Lung (tissue), 16 donors: Measurements from ENCODE around the gene HECA. TPM values are rescaled to one million over a fixed set of nuclear protein-coding genes. Genes with fewer than 3 reads are reported as not detected.

ENCODE experiments used
- ATAC-seq: fragments of 200-7000 bp; cut with Tn5 transposase; one replicate; pipeline ENCODE4 v1.9.1; 2020; ENCODE audit warnings: moderate number of reproducible peaks; ENCODE audit not compliant: insufficient read depth, low FRiP score
- DNase-seq, 3 donors: peaks; one replicate each; pipeline ENCODE4 v3.0.0-alpha.2; 2013 to 2017
- H3K27ac ChIP-seq, 2 donors: one replicate each; pipeline ENCODE4 v1.5.1; 2013; ENCODE audit warnings: mild to moderate bottlenecking in 2 of 2, moderate library complexity in 2 of 2, control low read depth in 1 of 2, inconsistent platforms in 1 of 2, low read depth in 1 of 2, low read length in 1 of 2
- H3K27me3 ChIP-seq, 3 donors: one replicate each; pipeline ENCODE4 v1.5.1; 2013; ENCODE audit warnings: low read length in 2 of 3; ENCODE audit not compliant: control insufficient read depth in 3 of 3, insufficient read depth in 3 of 3
- H3K36me3 ChIP-seq, 4 donors: one replicate each; pipeline ENCODE4 v1.5.1; 2013; ENCODE audit warnings: low read length in 4 of 4, mild to moderate bottlenecking in 1 of 4, moderate library complexity in 1 of 4; ENCODE audit not compliant: control insufficient read depth in 4 of 4, insufficient read depth in 4 of 4
- H3K4me1 ChIP-seq, 5 donors: one replicate each; pipeline ENCODE4 v1.5.1; 2013; ENCODE audit warnings: low read length in 5 of 5, mild to moderate bottlenecking in 2 of 5, moderate library complexity in 1 of 5; ENCODE audit not compliant: control insufficient read depth in 5 of 5, insufficient read depth in 5 of 5
- H3K4me3 ChIP-seq: one replicate; pipeline ENCODE4 v1.5.1; 2013; ENCODE audit warnings: mild to moderate bottlenecking, control low read depth, moderate library complexity
- H3K9ac ChIP-seq, 2 donors: one replicate each; pipeline ENCODE4 v1.5.1; 2013; ENCODE audit warnings: low read length in 2 of 2, control low read depth in 1 of 2; ENCODE audit not compliant: insufficient read depth in 1 of 2
- H3K9me3 ChIP-seq, 4 donors: one replicate each; pipeline ENCODE4 v1.5.1; 2013; ENCODE audit warnings: low read length in 3 of 4, mild to moderate bottlenecking in 1 of 4, moderate library complexity in 1 of 4; ENCODE audit not compliant: control insufficient read depth in 4 of 4, insufficient read depth in 3 of 4
- WGBS, 2 donors: extraction: QIAGEN DNeasy Blood & Tissue Kit; methylation state at CpG; one replicate each; pipeline ENCODE4 v1.1.7; 2013; 5-methylcytosine and 5-hydroxymethylcytosine counted together
- long read RNA-seq, 5 donors: transcript quantifications; one replicate each; lab custom pipeline, GENCODE V29; 2026
- polyA plus RNA-seq, 2 donors: library from polyadenylated mRNA; stranded (reverse); fragments of 200-250 nt; gene quantifications; one replicate each; pipeline ENCODE4 v1.2.1, GENCODE V29; 2013
- total RNA-seq, 2 donors: library from RNA; depleted of rRNA in 1 of 2; stranded (reverse); fragments of >200 nt in 1 of 2; gene quantifications; one replicate each; pipeline ENCODE4 v1.2.1, GENCODE V29; 2014 to 2021
- TF ChIP-seq, protein P1 (sequence below): IDR thresholded peaks from 2 replicates; pipeline ENCODE4 v1.5.1; 2012; ENCODE audit warnings: mild to moderate bottlenecking; ENCODE audit errors: control extremely low read depth, extremely low read depth
- donor health status: control.
- donor health status: control.
- donor health status: Bipolar disorder and iron deficiency.
- donor health status: healthy.
- donor health status: DM: yes; HTN: yes; CAD: no.

The HECA gene, protein sequence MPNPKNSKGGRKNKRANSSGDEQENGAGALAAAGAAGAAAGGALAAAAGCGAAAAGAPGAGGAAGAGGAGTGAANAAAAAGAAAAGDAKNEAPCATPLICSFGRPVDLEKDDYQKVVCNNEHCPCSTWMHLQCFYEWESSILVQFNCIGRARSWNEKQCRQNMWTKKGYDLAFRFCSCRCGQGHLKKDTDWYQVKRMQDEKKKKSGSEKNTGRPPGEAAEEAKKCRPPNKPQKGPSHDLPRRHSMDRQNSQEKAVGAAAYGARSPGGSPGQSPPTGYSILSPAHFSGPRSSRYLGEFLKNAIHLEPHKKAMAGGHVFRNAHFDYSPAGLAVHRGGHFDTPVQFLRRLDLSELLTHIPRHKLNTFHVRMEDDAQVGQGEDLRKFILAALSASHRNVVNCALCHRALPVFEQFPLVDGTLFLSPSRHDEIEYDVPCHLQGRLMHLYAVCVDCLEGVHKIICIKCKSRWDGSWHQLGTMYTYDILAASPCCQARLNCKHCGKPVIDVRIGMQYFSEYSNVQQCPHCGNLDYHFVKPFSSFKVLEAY
- 10 to 100 TPM; 27.7 to 37.6 TPM for total RNA-seq
- polyA plus RNA-seq: 10 to 100 TPM; 12.1 to 16.0 TPM
- long read RNA-seq, donor 1, full-length matches to known transcripts: 7 of 7 reads
- long read RNA-seq, donor 1, partial matches to known transcripts: 0 of 7 reads
- long read RNA-seq, donor 1, other reads (novel, unspliced or antisense): 0 of 7 reads
- long read RNA-seq, donor 2: 0 reads
- long read RNA-seq, donor 3, full-length matches to known transcripts: 2 of 2 reads
- long read RNA-seq, donor 3, partial matches to known transcripts: 0 of 2 reads
- long read RNA-seq, donor 3, other reads (novel, unspliced or antisense): 0 of 2 reads
- long read RNA-seq, donor 4, full-length matches to known transcripts: 1 of 1 reads
- long read RNA-seq, donor 4, partial matches to known transcripts: 0 of 1 reads
- long read RNA-seq, donor 4, other reads (novel, unspliced or antisense): 0 of 1 reads
- long read RNA-seq, donor 5, full-length matches to known transcripts: 2 of 9 reads
- long read RNA-seq, donor 5, partial matches to known transcripts: 7 of 9 reads
- long read RNA-seq, donor 5, other reads (novel, unspliced or antisense): 0 of 9 reads

DNA sequence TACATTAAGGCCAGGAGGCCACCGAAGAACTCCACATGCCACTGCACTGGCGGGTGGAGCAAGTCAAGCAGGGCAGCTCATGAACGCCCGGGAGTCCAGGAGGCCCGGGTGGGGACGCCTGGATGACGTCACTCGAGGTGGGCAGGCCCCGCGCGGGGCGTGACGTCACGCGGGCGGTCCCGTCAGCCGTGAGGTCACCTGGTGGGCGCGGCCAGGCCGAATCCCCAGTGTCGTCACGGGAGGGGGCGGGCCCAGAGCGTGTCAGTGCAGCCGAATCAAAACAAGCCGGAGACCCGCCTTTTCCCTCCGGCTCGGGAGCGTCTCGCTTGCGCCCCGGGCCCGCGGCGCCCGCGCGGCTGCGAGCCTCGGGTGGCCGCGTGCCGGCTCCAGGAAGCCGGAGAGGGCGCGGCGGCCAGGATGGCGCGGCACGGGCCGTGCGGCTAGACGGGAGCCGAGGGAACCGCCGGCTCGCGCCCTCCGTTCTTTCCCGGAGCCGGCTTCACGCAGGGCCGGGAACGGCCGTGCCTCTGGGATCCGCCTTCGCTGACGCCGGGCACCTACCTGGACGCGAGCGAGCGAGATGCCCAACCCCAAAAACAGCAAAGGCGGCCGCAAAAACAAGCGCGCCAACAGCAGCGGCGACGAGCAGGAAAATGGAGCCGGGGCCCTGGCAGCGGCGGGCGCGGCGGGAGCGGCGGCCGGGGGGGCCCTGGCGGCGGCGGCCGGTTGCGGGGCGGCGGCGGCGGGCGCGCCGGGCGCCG is at the start of gene HECA:
HECA (plus strand) TSS at position 264 of the 761 bp plus-strand sequence; CDS start at position 581, 317 bp downstream.
- H3K36me3 ChIP-seq: peaks cover 0 to 4% (median 0%) of the 10 kb centered on the region in 4 donors
- H3K9me3 ChIP-seq: no peaks in the 10 kb centered on the region
- H3K27me3 ChIP-seq: no peaks in the 10 kb centered on the region
- WGBS, 2 donors: 1 to 2% methylated on average over 73 to 105 of the region's 105 CpGs
- ATAC-seq: peak; percentile 92
- H3K4me1 ChIP-seq: peaks cover 0 to 20% (median 10%) of the 10 kb centered on the region in 5 donors
- TF ChIP-seq, protein P1, sequence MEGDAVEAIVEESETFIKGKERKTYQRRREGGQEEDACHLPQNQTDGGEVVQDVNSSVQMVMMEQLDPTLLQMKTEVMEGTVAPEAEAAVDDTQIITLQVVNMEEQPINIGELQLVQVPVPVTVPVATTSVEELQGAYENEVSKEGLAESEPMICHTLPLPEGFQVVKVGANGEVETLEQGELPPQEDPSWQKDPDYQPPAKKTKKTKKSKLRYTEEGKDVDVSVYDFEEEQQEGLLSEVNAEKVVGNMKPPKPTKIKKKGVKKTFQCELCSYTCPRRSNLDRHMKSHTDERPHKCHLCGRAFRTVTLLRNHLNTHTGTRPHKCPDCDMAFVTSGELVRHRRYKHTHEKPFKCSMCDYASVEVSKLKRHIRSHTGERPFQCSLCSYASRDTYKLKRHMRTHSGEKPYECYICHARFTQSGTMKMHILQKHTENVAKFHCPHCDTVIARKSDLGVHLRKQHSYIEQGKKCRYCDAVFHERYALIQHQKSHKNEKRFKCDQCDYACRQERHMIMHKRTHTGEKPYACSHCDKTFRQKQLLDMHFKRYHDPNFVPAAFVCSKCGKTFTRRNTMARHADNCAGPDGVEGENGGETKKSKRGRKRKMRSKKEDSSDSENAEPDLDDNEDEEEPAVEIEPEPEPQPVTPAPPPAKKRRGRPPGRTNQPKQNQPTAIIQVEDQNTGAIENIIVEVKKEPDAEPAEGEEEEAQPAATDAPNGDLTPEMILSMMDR: no peak
- peak within 1 kb of the TSS; percentile 67 to 92 for H3K9ac ChIP-seq
- H3K27ac ChIP-seq: peak within 1 kb of the TSS; percentile 99
- H3K4me3 ChIP-seq: peak within 1 kb of the TSS; percentile 96
- DNase-seq: peak; percentile 96 to 98 (median 96)

DNA sequence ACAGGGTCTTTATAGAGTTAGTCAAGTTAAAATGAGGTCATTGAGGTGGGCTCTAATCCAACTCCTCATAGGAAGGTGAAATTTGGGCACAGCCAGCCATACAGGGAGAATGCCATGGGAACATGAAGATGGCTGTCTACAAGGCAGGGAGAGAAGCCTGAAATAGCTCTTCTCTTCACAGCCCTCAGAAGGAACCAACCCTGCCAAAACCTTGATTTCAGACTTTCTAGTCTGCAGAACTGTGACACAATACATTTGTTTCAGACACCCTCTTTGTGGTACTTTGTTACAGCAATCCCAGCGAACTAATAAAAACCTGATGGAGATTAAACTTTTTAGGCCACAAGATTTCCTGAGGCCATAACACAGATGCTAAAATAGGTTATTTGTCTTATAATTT is 43.1 kb upstream of the HECA start:
- DNase-seq: no peak
- H3K36me3 ChIP-seq: no peaks in the 10 kb centered on the region
- H3K27me3 ChIP-seq: no peaks in the 10 kb centered on the region
- TF ChIP-seq, protein P1: no peak
- H3K9ac ChIP-seq: no peak overlapping the region
- H3K4me3 ChIP-seq: no peak overlapping the region
- 97% methylated on average over 1 of the region's 1 CpG for WGBS, 2 donors
- no peak overlapping the region for H3K27ac ChIP-seq
- no peaks in the 10 kb centered on the region for H3K4me1 ChIP-seq
- peaks cover 0 to 1% (median 0%) of the 10 kb centered on the region in 4 donors for H3K9me3 ChIP-seq
- ATAC-seq: no peak

DNA sequence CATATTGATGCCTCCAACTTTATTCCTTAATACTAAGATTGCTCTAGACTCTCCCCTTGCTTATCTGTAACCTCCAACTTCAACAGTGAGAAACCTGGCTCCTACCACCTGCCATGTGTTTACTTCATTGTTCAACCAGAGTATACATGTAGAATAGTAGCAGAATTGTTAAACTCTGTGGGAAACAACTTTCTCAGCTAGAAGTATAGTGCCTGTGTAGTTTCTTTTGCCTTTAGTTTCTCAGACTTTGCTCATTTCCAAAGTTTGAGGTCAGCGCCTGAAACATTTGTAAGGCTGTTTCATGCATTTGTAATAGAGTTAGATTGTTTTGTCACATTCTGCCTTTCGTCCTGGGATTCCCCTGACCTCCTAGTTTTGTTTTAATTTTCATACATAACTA is 34.9 kb upstream of the HECA start:
- Histone ChIP-seq H3K4me3 (no peak overlapping the region), H3K27ac (no peak overlapping the region), H3K9ac (no peak overlapping the region), H3K27me3 (no peaks in the 10 kb centered on the region), H3K36me3 (no peaks in the 10 kb centered on the region), H3K4me1 (no peaks in the 10 kb centered on the region), H3K9me3 (peaks cover 0 to 4% (median 0%) of the 10 kb centered on the region in 4 donors)
- no peak for DNase-seq
- TF ChIP-seq, protein P1: no peak
- 90 to 91% methylated on average over 2 of the region's 2 CpGs for WGBS, 2 donors
- no peak for ATAC-seq
